Smooth muscle cell of the coronary artery (primary cell): Measurements from ENCODE around the gene PTK7. TPM values are rescaled to one million over a fixed set of nuclear protein-coding genes. Genes with fewer than 3 reads are reported as not detected.

Experiments used
- total RNA-seq: library from RNA; depleted of rRNA; stranded (reverse); fragments of >200 nt; gene quantifications from 2 replicates; pipeline ENCODE4 v1.2.3, GENCODE V29; 2014; ENCODE audit warnings: low replicate concordance

The PTK7 gene
- total RNA-seq = 78.5 and 225 TPM in 2 replicates

GRCh38 chr6:43075670-43076463 lies at the start of gene PTK7:
PTK7 (plus strand) TSS chr6:43076314; CDS start chr6:43076489, 175 bp downstream.

GRCh38 chr6:43053545-43054205 lies 22.4 kb upstream of the PTK7 start, which contains the start of gene CUL7:
CUL7 (minus strand) TSS chr6:43053851; CDS start chr6:43052788, 1,063 bp downstream.

DNA sequence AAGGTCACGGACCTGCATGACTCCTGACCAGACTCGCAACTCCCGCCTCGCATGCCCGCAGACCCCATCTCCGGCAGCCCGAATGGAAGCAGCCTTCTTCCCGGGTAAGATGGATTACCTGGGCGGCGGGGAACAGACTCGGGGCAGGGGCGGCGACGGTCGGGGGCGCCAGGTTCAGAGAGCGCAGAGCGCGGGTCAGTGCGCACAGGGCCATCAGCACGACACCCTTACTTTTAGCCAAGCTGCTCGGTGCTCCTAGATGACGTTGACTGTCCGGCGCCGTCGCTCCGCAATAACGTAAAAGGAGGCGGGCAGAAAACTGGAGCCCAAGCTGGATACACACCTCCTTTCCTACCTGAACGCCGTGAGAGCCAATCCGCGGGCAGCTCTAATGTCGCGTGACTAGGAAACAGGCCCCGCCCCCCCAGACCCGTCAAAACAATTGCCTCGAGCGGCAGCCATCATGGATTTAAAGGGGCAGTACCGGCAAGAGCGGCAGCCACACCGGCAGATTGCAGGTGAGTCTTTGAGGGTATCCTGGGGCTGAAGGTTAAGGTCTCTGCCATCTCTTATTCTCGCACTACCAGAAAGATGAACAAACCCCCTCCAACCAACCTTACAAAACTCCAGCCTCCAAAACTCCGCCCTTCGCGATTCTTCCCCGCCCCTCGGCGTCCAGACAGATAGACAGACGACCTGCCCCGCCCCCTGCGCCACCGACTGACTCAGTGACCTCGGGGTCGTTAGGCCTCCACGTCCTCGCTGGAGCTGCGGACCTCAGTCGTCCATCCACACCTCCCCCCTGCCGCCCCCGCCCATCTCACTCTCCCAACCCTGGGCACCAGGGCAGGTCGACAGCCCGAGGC lies 16.7 kb upstream of the PTK7 start, which contains the start of the genes KLC4 and MRPL2:
TSS of gene KLC4 (plus strand) at position 464 of the 866 bp plus-strand sequence. CDS start 1,705 bp downstream, outside the sequence.
TSS of gene MRPL2 (minus strand) at position 267 of the 866 bp plus-strand sequence. CDS start at position 214, 53 bp downstream.

DNA sequence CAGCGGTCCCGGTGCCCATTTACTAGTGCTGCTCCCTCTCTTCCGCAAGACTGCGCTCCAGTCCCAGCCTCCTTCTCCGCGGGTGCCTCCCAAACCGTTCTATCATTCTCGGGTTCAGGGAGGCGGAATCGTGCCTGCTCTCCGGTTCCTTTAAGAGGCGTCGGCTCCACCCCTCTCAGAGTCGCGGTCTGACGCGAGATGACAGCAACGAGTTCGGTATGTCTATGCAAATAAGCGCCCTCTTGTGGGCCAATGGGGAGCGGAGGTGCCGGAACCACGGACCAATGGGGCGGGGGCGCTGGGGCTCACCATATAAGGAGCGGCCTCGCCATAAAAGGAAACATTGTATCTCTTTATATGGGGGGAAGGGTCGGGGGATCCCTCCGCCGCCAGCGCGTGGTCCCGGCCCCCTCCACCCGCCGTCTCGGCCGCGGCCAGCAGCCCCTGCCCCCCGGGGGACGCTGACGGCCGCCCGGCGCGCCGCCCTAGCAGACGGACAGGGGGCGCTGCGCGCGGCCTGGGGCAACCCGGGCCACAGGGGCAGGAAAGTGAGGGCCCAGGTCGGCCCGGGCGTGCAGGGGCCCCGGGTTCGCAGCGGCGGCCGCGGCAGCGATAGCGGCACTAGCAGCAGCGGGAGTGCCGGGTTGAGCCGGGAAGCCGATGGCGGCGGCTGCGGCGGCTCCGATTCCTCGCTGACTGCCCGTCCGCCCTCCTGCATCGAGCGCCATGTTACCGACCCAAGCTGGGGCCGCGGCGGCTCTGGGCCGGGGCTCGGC lies 95.0 kb downstream of the PTK7 start, which contains the start of gene SRF:
TSS of gene SRF (plus strand) at position 339 of the 776 bp plus-strand sequence. CDS start at position 727, 388 bp downstream.

GRCh38 chr6:43181942-43182860 lies 106.1 kb downstream of the PTK7 start, which contains the start of gene CUL9:
CUL9 (plus strand) TSS chr6:43182196; CDS start chr6:43184311, 2,115 bp downstream.

Other genes with a start within 250 kb of the PTK7 start
- gene RPL7L1, start 196.7 kb upstream of the PTK7 start, total RNA-seq = 43.6 and 81.3 TPM in 2 replicates
- gene PTCRA, start 160.3 kb upstream of the PTK7 start, total RNA-seq = 0.53 TPM in 1 of 2 replicates, not detected in the other
- gene CNPY3, start 146.8 kb upstream of the PTK7 start, total RNA-seq = 26.1 and 29.8 TPM in 2 replicates
- 0.15 TPM in 1 of 2 replicates, not detected in the other for gene GNMT, start 115.6 kb upstream of the PTK7 start, total RNA-seq
- 27.5 and 28.6 TPM in 2 replicates for gene PEX6, start 97.1 kb upstream of the PTK7 start, total RNA-seq
- gene PPP2R5D, start 91.7 kb upstream of the PTK7 start, total RNA-seq = 29.6 and 36.7 TPM in 2 replicates
- 56.5 and 67.0 TPM in 2 replicates for gene MEA1, start 62.4 kb upstream of the PTK7 start, total RNA-seq
- gene KLHDC3, start 62.1 kb upstream of the PTK7 start, total RNA-seq = 77.9 and 99.2 TPM in 2 replicates
- gene RRP36, start 54.7 kb upstream of the PTK7 start, total RNA-seq = 28.5 and 67.1 TPM in 2 replicates
- 28.3 and 44.7 TPM in 2 replicates for gene CUL7, start 22.5 kb upstream of the PTK7 start, total RNA-seq
- gene MRPL2, start 16.9 kb upstream of the PTK7 start, total RNA-seq = 17.6 and 19.8 TPM in 2 replicates
- gene KLC4, start 16.7 kb upstream of the PTK7 start, total RNA-seq = 15.2 and 23.5 TPM in 2 replicates
- gene SRF, start 95.0 kb downstream of the PTK7 start, total RNA-seq = 11.6 and 20.1 TPM in 2 replicates
- gene CUL9, start 105.9 kb downstream of the PTK7 start, total RNA-seq = 17.5 and 26.4 TPM in 2 replicates
- gene DNPH1, start 153.2 kb downstream of the PTK7 start, total RNA-seq = 54.5 and 66.4 TPM in 2 replicates
- under 0.01 TPM in 1 of 2 replicates, not detected in the other for gene TTBK1, start 167.2 kb downstream of the PTK7 start, total RNA-seq
- gene SLC22A7, start 221.9 kb downstream of the PTK7 start, total RNA-seq = not detected in 2 replicates
- 0.47 TPM in 1 of 2 replicates, not detected in the other for gene CRIP3, start 232.5 kb downstream of the PTK7 start, total RNA-seq